Measurements from ENCODE around the gene CNTN5.

- no peak for TF ChIP-seq CTCF (IDR thresholded peaks at IDR 0.05)
- TF ChIP-seq POLR2A (IDR thresholded peaks at IDR 0.05): no peak
These were observed 791.8 kb downstream of the CNTN5 start for GRCh38 chr11:99812516-99812915.

Measured in uterus (tissue), 2 donors.